BE2C (cell line): ENCODE measurements around the gene SLC25A17.

ENCODE experiments used
- DNase-seq: peaks from one replicate; pipeline ENCODE4 v3.0.0-alpha.2; 2020
- H3K27me3 ChIP-seq: fragments of 250-450 bp; sonication (Bioruptor Pico); 2 replicates; pipeline ENCODE4 v1.5.1; 2020; ENCODE audit warnings: mild to moderate bottlenecking
- H3K36me3 ChIP-seq: fragments of 250-450 bp; sonication (Bioruptor Pico); 2 replicates; pipeline ENCODE4 v1.5.1; 2020; ENCODE audit warnings: mild to moderate bottlenecking
- H3K4me1 ChIP-seq: fragments of 250-450 bp; sonication (Bioruptor Pico); 2 replicates; pipeline ENCODE4 v1.5.1; 2020
- H3K4me3 ChIP-seq: 2 replicates; pipeline ENCODE4 v1.5.1; 2011; ENCODE audit warnings: low read depth, low read length
- H3K9me3 ChIP-seq: fragments of 250-450 bp; sonication (Bioruptor Pico); 2 replicates; pipeline ENCODE4 v1.5.1; 2020
- TF ChIP-seq, protein P1 (sequence below): IDR thresholded peaks from 2 replicates; pipeline ENCODE4 v1.5.1; 2012; ENCODE audit warnings: mild to moderate bottlenecking, low read depth, low read length

The SLC25A17 gene

DNA sequence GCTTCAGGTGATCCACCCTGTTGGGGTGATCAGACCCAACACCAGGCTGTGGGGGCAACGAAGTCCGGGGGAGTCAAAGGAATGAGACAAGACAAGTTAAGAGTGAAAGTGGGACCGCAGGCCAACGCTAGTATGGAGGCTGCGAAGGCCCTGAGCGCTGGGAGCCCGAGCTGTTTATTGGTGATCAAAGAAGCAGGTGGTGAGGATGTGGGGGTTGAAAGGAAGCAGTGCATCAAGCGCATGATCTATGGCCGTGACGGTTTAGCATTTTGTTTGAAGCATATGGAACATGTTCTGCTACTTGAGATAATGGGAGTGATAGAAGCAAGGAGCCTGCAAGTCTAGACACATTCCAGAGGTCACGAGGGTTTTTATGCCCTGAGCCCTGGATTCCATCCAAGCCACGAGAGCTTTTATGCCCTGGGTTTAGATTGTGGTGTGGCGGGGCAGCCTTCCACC is 90.4 kb downstream of the SLC25A17 start:
- DNase-seq = no peak
- TF ChIP-seq, protein P1, sequence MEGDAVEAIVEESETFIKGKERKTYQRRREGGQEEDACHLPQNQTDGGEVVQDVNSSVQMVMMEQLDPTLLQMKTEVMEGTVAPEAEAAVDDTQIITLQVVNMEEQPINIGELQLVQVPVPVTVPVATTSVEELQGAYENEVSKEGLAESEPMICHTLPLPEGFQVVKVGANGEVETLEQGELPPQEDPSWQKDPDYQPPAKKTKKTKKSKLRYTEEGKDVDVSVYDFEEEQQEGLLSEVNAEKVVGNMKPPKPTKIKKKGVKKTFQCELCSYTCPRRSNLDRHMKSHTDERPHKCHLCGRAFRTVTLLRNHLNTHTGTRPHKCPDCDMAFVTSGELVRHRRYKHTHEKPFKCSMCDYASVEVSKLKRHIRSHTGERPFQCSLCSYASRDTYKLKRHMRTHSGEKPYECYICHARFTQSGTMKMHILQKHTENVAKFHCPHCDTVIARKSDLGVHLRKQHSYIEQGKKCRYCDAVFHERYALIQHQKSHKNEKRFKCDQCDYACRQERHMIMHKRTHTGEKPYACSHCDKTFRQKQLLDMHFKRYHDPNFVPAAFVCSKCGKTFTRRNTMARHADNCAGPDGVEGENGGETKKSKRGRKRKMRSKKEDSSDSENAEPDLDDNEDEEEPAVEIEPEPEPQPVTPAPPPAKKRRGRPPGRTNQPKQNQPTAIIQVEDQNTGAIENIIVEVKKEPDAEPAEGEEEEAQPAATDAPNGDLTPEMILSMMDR = no peak
- Histone ChIP-seq H3K4me3 (no peak overlapping the region), H3K27me3 (no peaks in the 10 kb centered on the region), H3K9me3 (no peaks in the 10 kb centered on the region), H3K36me3 (no peaks in the 10 kb centered on the region), H3K4me1 (peaks cover 4% of the 10 kb centered on the region; the same call in 1 of the 2 replicates)

- Histone ChIP-seq H3K4me1 (peaks cover 4% of the 10 kb centered on the region; the same call in 1 of the 2 replicates), H3K27me3 (no peaks in the 10 kb centered on the region), H3K9me3 (no peaks in the 10 kb centered on the region), H3K36me3 (no peaks in the 10 kb centered on the region), H3K4me3 (no peak overlapping the region)
- TF ChIP-seq, protein P1 = no peak
- DNase-seq = no peak
These were observed 91.1 kb downstream of the SLC25A17 start for GRCh38 chr22:40727964-40728615.

- no peak for DNase-seq
- TF ChIP-seq, protein P1 = no peak
- H3K4me1 ChIP-seq = no peaks in the 10 kb centered on the region; the same call in 1 of the 2 replicates
- no peak overlapping the region for H3K4me3 ChIP-seq
- H3K9me3 ChIP-seq = no peaks in the 10 kb centered on the region
- no peaks in the 10 kb centered on the region for H3K36me3 ChIP-seq
- no peaks in the 10 kb centered on the region for H3K27me3 ChIP-seq
These were observed 91.8 kb downstream of the SLC25A17 start for GRCh38 chr22:40727070-40727963.

- Histone ChIP-seq H3K4me3 (no peak overlapping the region), H3K36me3 (no peaks in the 10 kb centered on the region), H3K4me1 (peaks cover 3% of the 10 kb centered on the region; the same call in 1 of the 2 replicates), H3K9me3 (no peaks in the 10 kb centered on the region), H3K27me3 (no peaks in the 10 kb centered on the region)
- TF ChIP-seq, protein P1 = 0 out of 2 replicates have a peak, but pooled peaks have one; percentile 6
- no peak for DNase-seq
These were observed 92.6 kb downstream of the SLC25A17 start for GRCh38 chr22:40726514-40726913.

DNA sequence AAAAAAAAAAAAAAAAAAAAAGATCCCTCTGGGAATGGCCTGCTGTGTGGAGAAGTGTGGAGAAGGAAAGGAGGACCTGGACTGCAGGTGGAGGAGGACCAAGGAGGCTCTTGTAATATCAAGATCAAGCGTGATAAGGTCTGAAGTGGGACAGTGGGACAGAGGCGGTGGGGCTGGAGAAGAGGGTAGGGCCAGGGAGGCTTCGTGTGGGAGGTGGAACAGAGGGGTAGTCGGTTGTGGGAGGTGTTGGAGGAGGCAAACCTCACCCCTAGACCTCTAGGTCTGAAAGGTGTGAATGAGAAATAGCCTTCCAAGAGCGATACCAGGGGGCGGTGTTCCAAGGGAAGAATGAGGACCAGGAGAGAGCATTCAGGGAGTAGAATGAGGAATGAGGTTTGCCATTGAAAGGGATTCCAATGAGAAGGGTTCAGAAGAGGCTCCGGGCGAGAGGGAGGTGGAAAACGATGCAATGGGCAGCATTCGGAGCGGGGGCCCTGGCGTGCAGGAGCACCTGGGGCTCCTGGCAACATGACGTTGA is 95.7 kb downstream of the SLC25A17 start:
- H3K4me3 ChIP-seq = no peak overlapping the region
- no peak for DNase-seq
- peaks cover 9% of the 10 kb centered on the region for H3K4me1 ChIP-seq
- no peaks in the 10 kb centered on the region for H3K9me3 ChIP-seq
- no peaks in the 10 kb centered on the region for H3K27me3 ChIP-seq
- no peaks in the 10 kb centered on the region for H3K36me3 ChIP-seq
- TF ChIP-seq, protein P1 = no peak
